Hematopoietic multipotent progenitor cell treated with erythropoietin and hydrocortisone succinate and interleukin-3 and kit ligand, for 6 days (in vitro differentiated cells): ENCODE data around the gene KCNK15.
A peak's percentile ranks its signal among the peaks of the same experiment; 100 is the strongest.
"Not testable (repeated sequence)": the region's sequence is repeated elsewhere in the genome, so short reads cannot be mapped to it uniquely, and the experiment has no call there.

ENCODE experiments used
- DNase-seq: peaks from one replicate; pipeline ENCODE4 v3.0.0-alpha.2; 2015

KCNK15 gene

DNA sequence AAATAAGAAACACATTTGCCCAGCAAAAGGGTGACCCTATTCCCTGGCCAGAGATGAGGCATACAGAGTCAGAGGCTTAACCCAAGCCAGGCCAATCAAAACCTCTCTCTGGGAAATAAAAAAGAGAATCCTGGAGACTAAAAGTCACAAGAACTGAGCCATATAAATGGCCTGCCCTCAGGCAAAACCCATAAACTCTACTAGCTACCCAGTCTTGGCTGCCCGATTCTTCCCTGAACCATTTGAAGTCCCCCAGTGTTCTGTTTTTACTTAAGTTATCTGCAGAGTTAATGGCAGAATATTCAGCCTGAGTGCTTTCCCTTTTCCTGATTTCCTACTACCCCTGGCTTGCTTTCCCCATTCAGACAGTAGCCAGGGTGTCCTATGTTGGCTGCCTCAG lies 13.9 kb downstream of the KCNK15 start:
- DNase-seq, result no peak

DNA sequence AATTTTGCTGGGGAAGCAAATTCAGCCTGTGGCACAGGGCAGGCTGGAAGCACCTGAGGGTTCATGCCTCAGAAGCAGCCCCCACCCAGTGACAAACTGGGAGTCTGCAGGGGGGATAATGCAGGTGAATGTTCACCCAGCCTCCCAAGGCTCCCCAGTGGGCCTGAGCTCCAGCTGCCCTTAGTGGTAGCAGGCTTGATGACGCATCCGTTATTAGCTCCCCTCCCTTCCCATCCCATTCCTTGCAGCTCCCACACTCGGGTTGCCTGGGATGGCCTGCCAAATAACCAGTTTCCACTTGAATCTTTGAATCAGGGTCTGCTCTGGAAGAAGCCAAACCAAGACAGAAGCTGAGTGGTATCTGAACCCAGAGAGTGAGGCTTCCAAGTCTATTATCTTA lies 15.8 kb downstream of the KCNK15 start:
- no peak for DNase-seq

DNA sequence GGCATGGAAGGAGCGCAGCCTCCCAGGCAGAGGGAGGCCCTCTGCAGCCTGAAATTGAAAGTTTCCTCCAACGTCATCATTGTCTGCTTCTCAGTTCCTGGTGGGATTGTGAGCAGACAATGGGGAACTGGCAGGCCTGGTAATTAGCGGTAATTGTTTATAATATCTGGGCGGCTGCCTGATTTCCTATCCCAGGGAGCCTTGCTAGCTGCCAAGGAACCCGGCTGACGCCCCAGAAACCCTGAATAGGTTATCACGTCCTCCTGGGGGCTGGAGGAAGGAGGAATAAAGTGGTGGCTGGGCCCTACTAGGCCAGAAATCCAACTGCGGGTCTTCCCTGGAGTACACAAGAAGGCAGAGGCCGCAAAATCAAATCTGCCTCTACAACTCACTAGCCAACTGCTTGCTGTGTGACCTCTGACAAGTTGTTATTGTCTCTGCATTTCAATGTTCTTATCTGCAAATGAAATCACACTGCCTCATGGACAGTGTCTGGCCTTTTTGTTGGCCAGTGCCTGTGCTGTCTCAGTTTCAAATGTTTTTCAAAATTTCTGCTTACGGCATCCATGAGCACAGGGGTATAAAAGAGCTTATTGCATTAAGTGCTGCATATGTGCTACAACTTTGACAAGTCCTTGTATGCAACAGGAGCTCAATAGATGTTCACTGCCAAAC lies 16.9 kb downstream of the KCNK15 start:
- no peak for DNase-seq

DNA sequence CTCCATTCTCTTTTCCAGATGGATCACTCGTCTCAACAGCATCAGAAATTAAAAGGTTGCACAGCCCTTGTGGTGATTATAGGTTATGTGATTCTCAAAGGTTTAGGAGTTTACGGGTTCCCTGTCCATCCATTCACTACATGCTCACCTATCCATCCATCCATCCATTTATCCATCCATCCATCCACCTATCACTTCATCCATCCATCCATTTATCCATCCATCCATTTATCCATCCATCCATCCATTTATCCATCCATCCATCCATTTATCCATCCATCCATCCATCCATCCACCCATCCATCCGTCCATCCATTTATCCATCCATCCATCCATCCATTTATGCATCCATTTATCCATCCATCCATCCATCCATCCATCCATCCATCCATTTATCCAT lies 18.1 kb downstream of the KCNK15 start:
- DNase-seq, result not testable (repeated sequence)

DNA sequence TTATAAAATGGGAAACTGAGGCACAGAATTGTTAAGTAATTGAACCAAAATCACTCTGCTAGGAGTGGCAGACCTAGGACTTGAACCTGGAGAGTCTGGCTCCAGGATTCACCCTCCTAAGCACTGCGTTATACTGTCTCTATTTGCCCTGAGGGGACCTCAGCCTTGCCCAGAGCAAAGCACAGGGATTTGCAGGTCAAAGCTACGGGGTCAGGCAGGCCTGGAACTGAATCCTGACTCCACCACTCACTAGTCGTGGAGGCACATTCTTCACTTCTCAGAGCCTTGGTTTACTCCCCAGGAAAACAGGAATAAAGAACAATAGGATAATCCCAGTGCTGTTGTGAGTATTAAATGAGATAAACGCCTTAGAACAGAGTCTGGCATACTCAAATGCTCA lies 19.4 kb downstream of the KCNK15 start:
- DNase-seq, result no peak

DNA sequence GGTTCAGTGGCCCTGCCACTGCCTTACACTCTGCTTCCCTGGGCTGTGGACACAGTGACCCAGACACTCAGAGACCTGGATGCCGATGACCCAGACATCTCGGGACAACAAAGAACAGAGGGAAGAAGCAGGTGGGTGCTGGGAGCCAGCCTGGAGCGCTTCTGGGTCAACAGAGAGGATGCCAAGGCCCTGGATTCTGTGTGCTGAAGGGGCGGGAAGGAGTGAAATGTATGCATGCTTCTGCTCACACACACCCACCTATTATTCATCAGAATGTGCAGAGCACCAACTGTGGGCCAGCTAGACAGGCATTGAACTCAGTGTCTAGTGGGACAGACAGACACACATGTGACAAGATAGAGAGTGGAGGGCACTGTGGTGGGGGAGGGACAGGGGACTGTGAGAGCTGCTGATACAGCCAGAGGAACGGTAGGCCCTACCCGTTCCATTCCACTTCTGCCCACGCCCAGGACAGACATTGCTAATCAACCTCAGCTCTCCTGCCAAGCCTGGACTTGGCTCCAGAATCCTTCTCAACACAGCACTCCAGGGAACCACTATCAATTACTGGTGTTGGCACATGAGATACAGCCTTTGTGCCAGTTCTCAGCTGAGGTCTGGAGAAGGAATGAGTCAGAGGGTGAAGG lies 20.2 kb downstream of the KCNK15 start:
- peak; percentile 11 for DNase-seq

DNA sequence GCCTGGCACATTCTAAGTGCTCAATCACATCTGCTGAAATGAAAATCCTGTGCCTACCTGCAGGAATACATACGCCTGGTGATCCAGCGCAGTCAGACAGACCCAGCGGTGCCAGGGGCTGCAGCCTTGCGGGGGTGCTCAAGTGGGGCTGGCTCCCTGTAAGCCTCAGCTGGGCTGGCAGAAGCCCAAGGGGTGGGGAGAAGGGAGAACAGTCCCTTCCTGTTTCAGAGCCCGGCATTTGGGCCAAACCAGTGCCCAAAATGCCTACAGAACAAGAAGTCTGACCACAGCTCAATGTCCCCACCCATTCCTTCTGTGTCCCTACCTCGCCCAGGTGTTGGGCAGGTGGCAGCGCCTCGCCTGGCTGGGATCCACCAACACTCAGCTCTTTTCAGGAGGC lies 22.6 kb downstream of the KCNK15 start:
- DNase-seq, result no peak

DNA sequence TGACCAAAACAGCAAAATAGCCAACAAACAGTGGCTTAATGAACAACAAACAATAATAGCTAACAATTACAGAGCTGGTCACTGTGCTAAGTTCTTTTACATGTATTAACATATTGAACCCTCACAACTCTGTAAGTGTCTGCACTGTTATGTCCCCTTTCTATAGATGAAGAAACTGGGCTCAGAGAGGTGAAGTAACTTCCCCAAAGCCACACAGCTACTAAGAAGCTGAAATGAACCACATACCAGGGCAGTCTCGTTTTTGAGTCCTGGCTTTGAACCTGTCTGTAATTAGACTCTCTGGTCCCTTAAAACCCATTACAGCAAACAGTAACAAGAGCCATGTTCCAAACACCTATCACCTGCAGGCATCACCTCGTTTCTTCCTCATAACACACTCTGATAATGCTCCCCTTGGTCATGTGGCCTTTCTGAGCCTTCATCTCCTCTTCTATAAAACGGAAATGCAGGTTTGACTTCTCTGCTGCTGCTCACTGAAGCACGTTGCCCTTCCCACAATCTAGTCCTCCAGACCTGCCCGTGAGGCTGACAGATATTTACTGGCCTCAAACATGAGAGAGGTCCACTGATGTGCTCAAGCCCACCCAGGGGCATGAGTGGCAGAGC lies 23.3 kb downstream of the KCNK15 start:
- no peak for DNase-seq

DNA sequence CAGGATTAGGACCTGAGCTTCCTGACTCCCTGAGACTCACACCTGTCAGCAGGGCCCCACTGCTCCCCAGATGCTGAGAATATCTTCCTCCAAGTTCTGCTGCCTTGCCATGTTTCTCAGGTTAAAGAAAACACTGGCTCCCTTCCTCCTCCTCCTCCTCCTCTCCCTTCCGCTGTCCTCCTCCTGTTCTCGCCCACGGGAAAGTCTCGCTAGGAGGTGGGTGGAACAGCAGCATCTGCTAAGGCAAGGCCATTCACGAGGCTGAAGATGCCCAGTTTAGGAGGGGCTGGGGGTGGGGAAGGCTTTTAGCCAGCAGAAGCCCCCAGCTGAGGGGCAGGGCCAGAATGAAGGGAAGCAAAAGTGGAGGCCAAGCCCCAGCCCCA lies 23.8 kb downstream of the KCNK15 start:
- no peak for DNase-seq

DNA sequence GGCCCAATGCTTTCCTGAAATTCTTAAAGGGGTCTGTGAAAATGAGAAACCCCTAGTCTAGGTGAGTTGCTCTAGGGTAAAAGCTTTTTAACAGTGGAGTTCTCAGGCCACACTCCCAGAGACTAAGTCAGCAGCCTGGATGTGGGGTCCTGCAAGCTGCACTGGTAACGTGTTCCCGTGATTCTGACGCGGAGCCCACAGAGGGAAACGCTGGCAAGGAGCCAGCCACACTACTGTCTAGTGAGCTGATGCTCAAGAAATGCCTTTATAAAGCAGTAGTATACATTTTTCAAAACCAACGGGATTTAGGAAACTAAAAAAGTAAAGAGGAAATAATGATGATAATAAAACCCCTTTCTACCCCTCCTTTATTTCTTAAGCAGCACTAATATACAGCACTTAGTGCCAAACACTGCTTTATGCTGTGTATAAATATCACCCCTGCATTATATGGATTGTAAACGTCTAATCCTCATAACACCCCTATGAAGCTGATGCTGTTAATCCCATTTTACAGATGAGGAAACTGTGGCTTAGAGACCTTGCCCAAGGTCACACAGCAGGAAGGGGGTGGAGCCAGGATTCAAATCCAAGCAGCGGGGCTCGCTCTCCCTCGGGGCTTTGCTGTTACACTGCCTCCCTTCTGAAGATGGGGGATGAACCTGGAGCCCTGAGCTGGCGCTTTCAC lies 25.0 kb downstream of the KCNK15 start:
- DNase-seq, result no peak

DNA sequence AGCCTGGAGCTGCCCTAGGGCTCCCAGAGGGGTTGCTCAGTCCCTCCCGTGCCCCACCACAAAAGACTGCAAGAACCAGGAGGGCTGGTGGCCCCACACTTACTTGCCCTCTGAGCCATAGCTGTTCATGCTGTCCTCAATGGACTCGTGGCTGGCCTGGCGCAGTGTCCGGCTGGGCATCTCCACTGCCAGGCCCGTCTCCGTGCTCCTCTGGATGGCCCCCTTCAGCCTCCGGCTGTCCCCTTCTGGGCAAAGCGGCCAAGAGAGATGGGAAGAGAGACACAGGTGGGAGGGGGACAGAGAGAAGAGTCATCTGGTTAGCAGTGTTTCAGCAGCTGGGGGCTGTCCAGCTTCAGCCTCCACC lies 25.5 kb downstream of the KCNK15 start:
- DNase-seq, result no peak

DNA sequence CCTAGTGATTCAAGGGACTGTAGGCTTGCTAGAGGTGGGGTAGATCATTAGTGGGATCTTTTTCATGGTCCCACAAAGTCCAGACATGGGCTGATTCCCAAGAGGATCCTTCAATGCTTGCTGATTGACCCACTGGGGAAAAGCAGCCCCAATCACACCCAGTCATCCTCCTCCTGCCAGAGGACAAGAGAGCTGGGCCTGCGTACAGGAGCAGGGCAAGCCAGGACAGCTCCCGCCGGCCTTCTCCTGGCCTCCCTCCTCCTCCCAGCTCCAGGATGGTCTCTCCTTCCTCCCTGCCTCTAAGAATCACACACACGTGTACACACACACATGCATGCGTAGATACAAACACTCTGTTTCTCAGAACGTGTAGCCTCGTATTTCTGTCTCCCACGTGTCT lies 27.0 kb downstream of the KCNK15 start:
- no peak for DNase-seq

DNA sequence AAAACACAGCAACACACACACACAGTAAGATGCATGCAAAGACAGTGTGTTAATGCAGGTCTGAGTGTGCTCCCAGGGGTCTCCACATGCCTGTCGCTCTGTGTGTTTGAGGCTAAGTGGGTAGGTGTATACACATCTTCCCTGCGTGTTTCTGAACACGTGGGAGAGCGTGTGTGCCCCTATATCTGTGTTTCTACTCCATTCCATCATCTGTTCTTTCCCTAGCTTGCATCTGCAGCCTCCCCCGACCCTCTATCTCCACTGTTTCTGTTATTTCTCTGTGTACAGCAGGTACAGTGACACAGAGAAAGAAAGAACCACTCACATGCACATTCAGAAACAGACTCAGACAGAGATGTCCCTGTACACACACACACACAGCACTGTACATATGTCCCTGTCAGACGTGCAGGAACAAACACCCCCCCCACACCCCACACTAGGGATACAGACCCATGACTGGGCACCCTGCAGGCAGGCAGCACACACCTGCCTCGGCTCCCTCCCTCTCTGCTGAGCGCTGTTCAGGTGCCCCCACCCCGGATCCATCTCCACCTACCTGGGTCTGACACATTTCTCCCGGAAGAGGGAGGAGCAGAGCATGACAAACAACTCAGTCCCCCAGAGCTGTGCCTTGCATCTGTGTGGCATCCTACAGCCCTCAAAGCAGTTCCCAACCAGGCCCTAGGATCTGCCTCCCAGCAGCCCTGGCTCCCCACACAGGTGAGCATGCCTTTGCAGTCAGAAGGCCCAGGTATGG lies 27.6 kb downstream of the KCNK15 start:
- no peak for DNase-seq

DNA sequence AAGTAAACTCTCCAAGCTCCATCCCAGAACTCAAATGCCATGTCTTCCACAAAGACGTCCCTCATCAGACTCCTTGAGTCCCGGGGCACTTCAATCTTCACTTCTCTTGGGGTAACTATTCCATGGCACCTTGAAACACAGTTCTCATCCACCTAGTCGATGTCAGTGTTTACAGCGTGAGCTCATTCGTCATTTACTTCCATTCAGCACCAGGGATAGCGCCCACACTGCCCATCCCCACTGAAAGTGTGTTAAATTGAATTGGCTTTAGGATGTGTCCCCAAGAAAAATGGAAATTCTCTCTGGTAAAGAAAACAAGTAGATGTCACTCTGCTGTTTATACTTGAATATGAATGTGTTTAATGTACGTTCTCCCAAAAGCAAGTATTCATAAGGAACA lies 31.3 kb downstream of the KCNK15 start:
- DNase-seq, result peak; percentile 67

DNA sequence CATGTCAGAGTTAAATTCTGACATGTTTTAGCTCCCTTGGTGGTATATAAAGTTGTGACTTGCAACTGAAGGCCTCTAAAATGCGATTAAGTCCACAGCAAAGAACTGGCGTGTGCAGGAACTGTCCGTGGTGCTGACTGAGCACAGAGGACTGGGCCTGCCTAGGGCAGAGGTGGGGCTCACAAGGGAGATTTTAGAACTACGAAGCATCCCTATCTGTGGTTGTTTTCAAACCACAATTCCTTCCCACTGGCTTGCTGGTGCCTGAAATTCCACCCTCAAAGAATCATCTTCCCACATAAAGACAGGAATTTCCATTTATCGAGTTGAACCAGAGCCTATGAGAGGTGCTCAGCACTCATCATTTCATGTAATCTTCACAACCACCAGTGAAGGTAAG lies 34.6 kb downstream of the KCNK15 start:
- peak; percentile 81 for DNase-seq

DNA sequence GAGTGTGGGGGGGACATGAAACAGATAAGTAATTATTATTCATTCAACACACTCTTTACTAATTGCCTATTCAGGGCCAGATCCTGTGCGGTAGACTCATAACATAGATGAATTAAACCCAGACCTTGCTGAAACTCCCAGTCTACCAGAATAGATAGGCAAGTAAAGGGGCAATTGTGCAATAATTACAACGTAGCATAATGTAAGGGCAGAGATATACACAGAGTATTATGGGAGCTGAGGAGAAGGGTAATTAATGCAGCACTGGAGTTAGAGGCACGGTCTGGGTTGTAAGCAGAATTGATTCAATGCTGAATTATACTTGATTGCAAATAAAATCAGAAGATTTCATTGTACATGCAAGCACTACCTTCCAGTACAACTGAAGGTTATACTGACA lies 35.5 kb downstream of the KCNK15 start:
- DNase-seq, result no peak

DNA sequence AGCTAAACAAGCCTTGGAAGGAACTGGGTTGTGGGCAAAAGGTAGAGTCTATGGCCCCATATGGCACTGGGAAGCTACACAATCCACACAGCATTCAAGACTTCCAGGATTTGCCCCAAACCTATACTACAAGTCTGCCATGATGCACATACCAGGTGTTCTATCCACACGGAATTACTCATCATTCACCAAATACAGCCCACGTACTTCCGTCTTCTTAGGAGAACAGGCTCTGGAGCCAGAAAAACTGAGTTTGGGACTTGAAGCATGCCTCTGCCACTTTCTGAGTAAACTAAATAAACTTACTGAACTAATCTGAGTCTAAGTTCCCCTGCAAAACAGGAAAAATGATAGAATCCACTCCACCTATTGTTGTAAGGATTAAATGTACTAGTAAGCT lies 36.1 kb downstream of the KCNK15 start:
- DNase-seq, result no peak

DNA sequence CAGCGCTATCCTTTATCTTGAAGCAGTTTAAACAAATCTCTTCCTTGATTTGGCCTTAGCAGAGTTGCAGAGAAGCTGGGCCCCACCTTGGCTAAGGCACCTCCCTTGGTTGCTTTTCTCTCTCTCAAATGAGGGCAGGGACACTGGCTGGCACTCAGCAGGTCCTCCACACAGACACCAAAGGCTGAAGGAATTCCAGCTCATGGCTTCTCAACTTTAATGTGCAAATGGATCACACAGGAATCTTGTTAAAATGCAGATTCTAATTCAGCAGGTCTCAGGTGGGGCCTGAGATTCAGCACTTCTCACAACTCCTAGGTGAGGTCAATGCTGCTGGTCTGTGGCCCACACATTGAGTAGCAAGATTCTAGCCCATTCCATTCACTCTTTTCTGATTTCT lies 39.0 kb downstream of the KCNK15 start:
- DNase-seq, result no peak

DNA sequence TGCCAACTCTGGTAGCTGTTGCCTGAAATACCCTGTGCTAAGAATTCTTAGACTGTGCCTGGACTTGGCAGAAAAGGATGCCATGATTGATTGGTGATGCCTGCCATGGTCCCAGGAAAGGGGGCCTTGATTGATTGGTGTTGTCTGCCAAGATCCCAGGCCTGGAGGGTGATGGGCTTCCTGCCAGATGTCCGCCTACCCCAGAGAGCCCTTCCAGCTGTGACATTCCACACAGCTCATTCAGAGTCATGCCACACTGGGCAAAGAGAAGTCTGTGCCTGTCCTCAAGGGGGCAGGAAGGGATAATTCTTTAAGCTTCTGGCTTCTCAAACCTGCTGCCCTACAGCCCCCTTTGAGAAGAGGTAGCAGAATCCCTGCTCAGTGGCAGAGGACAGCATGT lies 40.1 kb downstream of the KCNK15 start:
- DNase-seq, result no peak

DNA sequence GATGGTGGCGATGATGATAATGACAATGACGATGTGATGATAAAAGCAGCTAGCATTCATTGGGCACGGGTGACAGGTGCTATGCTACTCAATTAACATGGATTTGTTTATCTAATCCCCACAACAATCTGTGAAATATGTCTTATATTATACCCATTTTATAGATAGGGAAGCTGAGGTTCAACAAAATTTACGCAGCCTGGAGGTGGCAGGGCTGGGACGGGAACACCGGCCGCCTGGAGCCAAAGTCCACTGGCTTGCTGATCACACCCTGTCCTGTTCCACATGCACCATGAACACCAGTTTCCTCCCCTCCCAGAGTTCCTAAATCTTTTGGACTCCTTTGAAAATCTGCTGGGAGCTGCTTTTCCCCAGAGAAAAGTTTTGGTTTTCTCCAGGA lies 41.6 kb downstream of the KCNK15 start:
- no peak for DNase-seq

DNA sequence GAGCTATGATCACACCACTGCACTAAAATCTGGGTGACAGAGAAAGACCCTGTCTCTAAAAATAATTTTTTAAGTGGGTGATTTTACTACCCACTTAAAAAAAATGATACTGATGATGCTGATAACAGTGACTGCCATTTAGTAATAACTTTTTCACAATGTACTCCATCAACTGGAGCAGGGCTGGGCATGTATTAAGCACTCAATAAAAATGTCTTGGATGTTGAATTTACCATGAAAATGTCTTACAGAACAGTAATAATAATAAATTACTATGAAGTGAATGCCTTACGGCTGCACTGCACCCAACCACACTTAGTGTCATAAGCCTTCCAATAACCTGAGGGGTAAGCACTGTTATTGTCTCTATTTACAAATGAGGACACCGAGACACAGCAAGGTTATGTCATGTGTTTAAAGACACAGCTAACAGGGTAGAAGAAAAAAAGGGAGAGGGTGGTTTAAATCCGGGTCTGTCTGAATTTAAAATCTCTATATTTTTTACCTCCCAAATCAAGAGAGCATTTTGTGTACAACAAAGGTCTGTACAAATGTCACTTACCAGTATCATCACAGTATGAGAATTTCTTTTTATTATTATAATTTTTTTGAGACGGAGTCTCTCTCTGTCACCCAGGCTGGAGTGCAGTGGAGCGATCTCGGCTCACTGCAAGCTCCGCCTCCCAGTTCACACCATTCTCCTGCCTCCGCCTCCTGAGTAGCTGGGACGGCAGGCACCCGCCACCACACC lies 43.2 kb downstream of the KCNK15 start:
- no peak for DNase-seq

DNA sequence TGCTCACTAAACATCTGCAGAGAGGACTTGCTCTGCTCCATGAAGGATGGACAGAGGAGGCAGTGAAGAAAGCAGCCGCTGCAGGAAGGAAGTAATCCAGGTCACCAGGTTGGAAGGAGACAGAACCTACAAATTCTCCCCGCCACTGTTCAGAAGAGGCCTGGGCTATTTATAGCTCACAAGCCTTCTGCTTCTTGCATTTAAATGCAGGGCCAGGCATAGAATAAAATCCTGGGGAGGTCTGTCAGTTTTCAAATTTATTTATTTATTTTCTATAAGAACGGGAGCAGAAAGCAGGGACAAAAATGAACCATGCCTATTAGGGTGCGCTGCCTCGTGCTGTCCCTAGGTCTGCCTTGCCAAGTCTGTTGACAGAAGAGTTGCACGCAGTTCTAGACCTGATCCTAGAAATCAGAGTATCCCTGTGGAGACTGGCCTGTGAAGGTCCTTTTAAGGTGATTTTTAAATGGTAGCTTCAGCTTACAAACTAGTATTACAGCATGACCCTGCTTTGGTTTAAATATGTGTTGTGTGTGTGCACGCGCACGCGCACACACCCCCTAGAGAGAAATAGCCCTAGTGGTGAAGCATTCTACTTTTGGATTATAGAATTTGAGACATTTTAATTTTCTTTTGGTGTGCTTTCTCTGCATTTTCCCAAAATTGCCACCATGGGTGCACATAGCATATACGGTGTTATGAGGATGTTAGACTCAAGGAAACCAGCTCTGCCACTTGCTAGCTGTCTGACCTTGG lies 45.2 kb downstream of the KCNK15 start:
- DNase-seq, result no peak
